ENCODE measurements around the gene PSMB10. TPM values are rescaled to one million over a fixed set of nuclear protein-coding genes. Genes with fewer than 3 reads are reported as not detected.
"Not testable (repeated sequence)": the region's sequence is repeated elsewhere in the genome, so short reads cannot be mapped to it uniquely, and the experiment has no call there.

The PSMB10 gene
- polyA plus RNA-seq, 4 donors, result 20.3 to 31.6 (median 22.8) TPM

DNA sequence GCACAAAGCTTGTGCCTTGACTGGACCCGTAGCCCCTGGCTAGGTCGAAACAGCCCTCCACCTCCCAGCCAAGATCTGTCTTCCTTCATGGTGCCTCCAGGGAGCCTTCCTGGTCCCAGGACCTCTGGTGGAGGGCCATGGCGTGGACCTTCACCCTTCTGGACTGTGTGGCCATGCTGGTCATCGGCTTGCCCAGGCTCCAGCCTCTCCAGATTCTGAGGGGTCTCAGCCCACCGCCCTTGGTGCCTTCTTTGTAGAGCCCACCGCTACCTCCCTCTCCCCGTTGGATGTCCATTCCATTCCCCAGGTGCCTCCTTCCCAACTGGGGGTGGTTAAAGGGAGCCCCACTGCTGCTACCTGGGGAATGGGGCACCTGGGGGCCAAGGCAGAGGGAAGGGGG is 8.5 kb downstream of the PSMB10 start:
- DNase-seq (ENCODE audit: low read depth in 4 of 4, low spot score in 3 of 4), result no peak

DNA sequence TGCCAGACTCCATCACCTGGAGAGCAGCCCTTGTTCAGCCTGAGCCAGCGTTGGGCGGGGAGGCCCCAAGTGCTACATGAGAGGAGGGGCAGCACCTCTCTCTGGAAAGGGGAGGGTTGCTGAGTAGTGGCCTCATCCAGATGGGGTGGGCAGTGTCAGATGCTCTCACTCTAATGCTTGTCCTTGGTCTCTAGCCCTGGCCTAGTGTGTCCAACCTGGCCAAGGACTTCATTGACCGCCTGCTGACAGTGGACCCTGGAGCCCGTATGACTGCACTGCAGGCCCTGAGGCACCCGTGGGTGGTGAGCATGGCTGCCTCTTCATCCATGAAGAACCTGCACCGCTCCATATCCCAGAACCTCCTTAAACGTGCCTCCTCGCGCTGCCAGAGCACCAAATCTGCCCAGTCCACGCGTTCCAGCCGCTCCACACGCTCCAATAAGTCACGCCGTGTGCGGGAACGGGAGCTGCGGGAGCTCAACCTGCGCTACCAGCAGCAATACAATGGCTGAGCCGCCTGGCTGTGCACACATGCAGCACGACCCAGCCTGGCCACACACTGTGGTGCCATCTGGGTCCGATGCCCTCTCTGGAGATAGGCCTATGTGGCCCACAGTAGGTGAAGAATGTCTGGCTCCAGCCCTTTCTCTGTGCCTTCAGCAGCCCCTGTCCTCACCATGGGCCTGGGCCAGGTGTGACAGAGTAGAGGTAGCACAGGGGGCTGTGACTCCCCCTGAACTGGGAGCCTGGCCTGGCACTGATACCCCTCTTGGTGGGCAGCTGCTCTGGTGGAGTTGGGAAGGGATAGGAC is 9.3 kb downstream of the PSMB10 start:
- no peak for DNase-seq (ENCODE audit: low read depth in 4 of 4, low spot score in 3 of 4)

DNA sequence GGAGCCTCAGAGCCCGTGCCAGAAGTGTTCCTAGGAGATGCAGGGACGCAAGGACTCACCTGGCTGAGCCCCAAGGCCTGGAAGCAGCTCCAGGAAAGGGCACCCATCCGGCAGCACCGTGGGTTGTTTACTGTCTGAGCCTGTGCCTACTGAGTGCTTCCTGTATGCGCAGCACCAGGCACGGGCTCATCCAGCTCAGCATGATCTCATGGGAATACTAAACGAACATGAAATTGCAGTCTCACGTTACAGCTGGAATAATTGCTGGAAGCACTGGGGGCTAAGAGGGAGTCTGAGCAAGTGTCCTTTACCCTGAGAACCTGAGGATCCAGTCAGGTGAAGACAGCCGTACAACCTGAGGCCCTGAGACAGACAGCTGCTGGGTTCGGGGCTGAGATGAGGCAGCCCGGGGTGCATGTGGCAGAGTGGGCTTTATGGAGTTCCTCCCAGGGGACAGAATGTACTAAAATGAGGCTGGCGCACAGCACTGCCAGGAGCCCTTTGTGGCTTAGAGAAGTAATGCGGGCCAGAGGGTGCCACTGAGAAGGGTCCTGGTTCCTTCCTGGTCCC is 10.4 kb downstream of the PSMB10 start:
- no peak for DNase-seq (ENCODE audit: low read depth in 4 of 4, low spot score in 3 of 4)

DNA sequence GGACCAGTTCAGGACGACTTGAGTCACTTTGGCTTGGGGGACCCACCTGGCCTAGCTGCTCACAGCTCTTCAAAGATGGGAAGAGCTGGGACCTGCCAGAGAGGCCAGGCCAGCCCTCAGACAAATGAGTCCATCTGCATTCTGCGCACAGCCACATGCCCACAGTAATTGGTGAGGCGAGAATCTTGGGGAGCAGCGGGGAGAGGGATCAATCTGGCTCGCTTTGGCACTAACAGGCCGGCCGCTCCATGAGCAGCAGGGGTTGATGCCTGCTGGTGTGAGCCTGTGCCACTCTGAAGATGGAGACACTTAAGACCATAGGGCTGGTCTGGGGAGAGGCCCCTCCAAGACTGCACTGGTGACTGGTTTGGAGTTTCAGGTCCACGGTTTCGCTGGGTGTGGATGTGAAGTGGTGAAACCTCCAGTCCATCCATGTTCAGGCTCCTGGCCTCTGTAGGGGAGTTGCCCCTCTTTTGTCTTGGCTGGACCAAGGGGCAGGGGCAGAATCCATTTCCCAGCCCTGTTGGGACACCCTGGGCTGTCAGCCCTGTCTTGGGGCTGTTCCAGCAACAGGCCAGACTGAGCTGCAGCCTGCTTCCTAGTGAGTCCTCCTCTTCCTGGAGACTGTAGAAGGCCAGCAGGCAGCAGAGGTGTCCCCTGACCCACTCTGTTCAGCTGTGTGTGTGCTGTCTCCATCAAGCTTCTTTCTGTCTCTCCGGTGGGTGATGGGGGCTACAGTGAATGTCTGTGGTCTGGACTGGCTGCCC is 12.3 kb downstream of the PSMB10 start:
- DNase-seq (ENCODE audit: low read depth in 4 of 4, low spot score in 3 of 4), result no peak

DNA sequence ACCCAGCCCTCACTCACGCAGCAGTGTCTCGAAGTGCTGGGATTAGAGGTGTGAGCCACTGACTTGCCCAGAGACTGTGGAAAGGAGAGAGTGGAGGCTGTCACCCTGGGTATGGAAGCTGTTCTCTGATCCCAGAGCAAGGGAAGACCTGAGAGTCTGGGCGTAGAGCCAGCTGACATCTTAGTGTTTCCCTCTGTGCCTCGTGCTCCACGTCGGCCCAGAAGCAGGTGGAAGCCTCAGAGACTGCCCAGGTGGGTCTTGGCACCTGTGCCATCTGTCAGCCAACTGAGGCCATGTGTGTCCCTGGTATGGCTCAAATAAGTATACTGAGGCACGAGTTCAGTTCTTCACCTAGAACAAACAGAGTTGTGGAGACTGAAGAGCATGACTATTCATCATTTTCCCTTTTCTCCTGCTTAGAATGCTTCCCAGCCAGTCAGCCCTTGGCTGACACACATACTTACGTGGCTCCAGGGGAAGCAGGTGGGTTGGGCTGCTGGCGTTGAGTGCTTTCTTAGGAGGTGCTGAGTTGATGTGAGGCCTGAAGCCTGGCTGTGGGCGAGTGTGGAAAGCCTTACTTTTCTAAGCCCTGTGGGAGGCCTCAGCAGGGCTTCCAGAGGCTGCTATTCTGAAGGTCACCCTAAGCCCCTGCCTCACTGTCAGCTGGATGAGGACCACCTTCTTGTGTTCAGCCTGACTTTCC is 13.1 kb downstream of the PSMB10 start:
- no peak for DNase-seq (ENCODE audit: low read depth in 4 of 4, low spot score in 3 of 4)

DNA sequence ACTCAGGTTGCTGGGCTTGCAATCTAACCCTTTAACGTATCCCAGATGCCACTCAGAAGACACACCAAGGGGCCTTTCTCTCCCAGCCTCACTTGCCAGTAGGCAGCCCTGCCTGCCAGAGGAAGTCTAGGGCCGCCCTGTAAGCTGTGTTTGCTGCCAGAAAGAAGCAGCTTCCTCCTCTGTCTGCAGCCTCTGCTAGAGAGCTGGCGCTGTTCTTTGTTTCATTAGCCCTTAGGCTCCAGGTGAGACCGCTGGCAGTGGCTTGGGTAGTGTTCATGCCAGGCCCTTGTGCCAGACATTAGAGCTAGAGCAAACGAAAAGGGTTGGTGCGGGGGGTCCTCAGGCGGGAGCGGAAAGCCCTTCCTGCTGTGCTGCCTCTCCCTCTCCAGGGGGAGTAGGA is 13.9 kb downstream of the PSMB10 start:
- DNase-seq (ENCODE audit: low read depth in 4 of 4, low spot score in 3 of 4), result no peak

DNA sequence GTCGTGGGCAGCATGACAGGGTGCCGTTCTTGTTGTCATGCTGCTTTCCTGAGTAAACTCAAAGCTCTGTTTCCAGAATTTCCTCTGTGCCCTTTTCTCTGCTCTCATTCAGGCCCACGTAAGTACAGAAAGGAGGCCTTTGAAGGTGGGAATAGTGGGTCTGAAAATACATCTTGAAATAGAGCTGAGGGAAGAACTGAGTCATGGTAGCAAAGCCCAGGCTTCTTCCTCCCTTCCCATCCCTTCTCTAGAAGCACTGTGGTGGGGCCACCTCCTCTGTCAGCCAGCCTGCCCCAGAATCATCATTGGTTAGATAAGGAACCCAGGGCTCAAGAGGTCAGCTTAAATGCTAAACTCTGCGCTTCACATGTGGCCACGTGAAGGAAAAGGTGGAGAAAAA is 14.4 kb downstream of the PSMB10 start:
- DNase-seq (ENCODE audit: low read depth in 4 of 4, low spot score in 3 of 4), result no peak

DNA sequence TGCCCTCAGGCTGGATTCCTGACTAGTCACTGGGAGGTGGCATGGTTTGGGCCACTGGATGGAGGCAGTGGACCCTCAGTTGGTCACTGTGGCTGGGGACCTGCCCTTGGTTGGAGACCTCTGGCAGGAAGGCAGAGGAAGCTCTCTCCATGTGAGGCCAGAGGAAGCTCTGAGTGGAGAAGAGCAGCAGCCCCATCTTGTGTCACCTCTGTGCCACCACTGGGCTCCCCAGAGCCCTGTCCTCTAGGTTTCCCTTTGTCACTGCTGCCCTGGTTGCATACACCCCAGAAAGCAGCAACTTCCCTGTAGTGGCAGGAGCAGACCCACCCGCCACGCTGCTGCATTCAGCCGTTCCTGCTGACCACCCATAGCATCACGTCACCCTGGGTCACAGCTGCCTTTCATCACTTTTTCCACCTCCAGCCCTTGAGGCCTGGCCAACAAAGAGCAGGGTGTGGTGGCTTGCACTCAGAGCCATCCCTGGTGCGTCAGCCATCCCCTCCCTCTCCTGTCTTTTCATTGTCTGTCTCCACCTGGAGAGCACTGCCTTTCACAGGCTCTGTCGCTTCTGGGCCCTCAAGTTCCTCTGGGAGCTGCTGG is 16.9 kb downstream of the PSMB10 start:
- no peak for DNase-seq (ENCODE audit: low read depth in 4 of 4, low spot score in 3 of 4)

DNA sequence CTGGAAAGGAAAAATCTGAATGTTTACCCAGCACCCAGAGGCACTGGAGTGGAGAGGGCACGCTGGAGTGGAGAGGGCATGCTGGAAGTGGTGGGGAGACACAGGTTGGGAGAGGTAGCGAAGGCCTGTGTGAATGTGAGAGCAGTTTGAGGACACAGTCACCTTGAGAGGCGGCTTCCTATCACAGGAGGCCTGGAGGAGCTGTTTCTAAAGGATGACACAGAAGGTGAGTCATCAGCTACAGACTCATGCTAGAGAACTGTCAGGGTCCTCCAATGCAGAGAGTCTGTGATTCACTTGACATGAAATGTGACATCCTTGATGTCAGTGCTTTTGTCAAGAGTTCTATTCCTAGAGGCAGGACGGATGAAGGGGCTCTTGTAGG is 18.8 kb downstream of the PSMB10 start:
- DNase-seq (ENCODE audit: low read depth in 4 of 4, low spot score in 3 of 4), result no peak

DNA sequence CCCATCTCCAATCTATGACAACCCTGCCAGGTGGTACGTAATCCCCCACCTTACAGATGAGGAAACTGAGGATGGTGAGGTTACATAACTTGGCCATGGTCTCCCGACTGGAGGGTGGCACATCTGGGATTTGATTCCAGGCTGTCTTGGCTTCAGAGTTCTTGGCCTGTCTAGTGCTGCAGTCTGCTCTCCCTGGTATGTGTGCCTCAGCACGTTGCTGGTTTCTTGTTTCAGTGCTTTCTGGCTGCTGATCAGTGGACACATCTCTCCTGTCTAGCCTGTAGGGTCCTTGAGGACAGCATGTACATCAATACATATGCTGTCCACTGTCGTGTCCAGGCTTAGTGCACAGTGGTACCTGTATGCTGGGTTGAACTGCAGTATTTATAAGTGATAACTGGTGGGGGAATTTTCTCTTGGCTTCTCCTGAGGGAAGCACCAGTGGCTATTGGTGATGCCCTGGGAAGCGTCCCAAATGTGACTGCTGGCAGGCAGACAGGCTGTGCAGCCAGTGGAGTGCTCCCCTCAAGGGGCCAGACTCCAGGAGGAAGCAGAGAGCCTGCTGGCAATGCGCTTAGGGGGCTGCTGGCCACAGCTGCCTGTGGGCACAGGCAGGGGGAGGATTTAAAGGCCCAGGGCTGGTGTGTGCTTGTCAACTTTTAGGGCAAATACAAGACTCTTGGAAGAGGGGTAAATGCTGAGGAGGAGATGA is 19.4 kb downstream of the PSMB10 start:
- no peak for DNase-seq (ENCODE audit: low read depth in 4 of 4, low spot score in 3 of 4)

DNA sequence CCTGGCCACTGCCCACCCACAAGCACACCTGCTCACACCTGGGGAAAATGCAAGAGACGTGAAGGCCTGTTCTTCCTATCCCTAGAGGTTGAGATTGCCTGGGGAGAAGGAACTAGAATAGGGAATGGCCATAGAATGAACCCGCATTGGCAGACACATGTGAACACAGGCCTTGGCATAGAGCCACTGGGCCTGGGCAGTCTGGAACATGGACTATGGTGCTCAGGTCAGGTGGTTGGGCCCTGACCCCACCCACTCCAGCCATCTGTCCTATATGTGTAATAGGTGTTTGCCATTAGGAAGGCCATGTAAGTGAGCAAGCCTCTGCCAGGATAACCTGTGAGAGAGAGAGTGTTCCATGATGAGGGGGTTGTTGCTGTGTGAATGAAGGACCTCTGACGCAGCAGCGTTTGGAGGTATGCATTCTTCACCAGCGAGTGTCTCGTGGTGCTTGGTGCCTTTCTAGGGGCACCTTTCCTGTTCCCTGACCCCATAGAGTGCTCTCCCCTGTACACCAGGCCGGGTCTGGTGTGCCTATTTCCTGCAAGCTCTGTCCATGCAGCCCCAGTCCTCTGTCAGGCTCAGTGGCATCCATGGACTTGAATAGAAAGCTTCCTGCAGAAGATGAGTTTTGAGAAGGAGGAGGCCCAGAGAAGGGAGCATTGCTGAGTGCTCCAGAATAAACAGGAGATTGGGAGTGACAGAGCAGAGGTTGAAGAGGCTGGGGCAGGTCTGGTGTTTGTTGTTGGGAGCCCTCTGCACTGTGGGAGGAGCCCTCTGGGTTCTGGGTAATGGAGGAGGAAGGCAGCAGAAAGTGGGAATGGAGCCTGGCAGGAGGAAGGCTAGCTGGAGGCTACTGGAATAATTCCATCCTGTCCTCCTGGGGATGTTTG is 20.6 kb downstream of the PSMB10 start:
- no peak for DNase-seq (ENCODE audit: low read depth in 4 of 4, low spot score in 3 of 4)

DNA sequence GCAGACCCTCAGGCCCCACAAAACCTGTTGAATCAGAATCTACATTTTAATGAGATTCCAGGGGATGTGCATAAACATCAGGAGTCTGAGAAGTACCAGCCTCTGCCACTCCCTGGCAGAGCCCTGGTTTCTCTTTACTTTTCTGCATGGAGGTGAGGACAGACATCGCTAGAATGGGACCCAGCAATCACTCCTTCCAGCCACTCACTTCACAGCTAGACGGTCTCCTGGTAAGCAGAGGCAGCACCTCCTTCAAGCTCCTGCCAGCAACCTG is 21.2 kb downstream of the PSMB10 start:
- not testable (repeated sequence) for DNase-seq (ENCODE audit: low read depth in 4 of 4, low spot score in 3 of 4)

DNA sequence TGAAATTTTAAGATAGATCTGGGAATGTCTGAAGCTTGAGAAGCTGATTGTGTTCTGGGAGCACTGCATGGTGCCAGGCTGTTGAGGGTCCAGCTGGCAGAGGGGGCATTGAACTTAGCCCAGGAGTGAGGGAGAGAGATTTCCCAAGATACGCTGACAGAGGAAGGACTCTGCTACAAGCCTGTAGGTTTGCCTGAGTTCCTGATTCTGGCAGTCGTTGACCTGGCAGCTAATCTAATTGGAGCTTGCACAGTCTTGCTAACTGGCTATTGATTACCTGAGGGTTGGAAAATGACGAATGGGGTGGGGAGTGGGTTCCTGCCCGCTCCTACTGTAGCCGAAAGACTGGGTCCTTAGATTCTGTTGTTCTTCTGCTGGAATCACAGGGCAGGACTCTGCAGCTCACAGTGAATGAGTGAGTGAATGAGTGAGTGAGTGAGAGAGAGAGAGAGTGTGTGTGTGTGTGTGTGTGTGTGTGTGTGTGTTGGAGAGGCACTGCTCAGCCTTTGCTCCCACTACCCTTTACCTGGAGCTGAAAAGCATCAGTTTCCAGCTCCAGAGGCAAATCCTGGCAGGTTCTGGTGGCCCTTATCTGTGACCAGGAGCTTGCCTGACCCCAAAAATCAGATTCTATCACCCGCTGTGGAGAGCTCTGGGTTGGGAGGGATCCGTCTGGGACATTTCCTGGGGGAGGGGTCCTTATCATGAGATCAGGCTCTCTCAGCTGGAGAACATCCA is 21.7 kb downstream of the PSMB10 start:
- DNase-seq (ENCODE audit: low read depth in 4 of 4, low spot score in 3 of 4), result no peak

DNA sequence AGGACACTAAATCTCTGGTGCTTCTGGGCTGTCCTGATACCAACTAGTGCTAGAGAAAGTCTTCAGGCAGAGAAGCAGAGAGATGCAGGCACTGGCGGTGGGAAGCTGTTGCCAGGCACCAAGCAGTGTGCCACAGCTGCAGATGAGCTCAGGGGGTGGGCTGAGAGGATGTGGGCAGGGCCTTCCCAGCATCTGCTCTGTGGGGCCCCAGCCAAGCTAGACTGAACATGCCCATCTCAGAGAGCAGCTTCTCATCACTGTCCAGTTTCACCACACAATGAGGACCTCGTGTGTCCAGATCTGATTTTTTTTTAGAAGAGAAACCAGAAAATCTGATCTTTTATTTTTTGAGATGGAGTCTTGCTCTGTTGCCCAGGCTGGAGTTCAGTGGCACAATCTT is 26.5 kb downstream of the PSMB10 start:
- DNase-seq (ENCODE audit: low read depth in 4 of 4, low spot score in 3 of 4), result no peak

DNA sequence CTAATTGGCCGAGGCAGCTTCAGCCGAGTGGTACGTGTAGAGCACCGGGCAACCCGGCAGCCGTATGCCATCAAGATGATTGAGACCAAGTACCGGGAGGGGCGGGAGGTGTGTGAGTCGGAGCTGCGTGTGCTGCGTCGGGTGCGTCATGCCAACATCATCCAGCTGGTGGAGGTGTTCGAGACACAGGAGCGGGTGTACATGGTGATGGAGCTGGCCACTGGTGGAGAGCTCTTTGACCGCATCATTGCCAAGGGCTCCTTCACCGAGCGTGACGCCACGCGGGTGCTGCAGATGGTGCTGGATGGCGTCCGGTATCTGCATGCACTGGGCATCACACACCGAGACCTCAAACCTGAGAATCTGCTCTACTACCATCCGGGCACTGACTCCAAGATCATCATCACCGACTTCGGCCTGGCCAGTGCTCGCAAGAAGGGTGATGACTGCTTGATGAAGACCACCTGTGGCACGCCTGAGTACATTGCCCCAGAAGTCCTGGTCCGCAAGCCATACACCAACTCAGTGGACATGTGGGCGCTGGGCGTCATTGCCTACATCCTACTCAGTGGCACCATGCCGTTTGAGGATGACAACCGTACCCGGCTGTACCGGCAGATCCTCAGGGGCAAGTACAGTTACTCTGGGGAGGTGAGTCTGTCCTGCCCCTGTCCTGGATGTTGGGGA is 27.5 kb downstream of the PSMB10 start:
- DNase-seq (ENCODE audit: low read depth in 4 of 4, low spot score in 3 of 4), result no peak

DNA sequence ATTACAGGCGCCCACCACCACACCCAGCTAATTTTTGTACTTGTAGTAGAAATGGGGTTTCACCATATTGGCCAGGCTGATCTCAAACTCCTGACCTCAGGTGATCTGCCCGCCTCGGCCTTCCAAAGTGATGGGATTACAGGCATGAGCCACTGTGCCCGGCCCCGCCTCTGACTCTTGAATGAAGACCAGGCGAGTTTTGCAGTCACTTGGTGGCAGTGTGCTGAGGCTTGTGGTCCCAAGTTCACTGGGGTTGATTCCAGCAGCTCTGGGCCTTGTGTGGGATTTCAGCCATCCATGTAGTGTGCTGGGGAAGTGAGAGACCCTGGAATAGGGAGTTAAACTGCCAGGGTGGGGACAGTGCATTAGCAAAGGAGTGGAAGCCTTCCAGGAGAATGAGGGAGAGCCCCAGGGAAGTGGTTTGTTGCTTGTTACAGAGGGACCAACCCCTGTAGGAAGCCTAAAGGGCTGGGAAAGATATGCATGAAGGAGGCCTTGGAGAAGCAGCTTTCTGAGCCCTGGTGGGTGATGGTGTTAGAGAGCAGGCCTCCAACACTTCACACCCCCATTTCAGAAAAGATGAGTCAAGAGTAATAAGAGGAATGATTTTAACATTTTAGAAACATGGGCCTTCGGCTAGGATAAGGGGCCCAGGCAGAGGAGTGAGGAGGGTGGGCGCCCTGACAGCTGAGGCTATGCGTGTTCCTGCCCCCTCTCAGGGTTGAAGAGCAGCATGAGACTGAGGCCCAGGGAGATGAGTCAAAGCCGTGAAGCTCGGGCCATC is 29.1 kb downstream of the PSMB10 start:
- no peak for DNase-seq (ENCODE audit: low read depth in 4 of 4, low spot score in 3 of 4)

DNA sequence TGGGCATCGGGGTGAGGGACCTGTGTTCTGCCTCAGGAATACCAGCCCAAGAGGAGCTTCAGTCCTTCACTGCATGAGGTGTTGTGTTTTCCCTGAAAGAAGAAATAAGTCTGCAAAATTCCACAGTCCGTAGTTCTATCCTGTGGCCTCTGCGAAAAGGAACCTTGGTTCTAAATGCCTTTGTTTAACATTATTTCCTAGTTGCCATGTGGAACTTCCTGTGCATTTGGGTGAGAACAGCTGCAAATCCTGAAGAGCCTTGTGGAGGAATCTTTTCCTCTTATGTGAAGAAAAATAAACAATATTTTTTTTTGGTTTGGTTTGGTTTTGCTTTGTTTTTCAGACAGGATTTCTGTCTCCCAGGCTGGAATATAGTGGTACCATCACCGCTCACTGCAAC is 33.8 kb downstream of the PSMB10 start:
- DNase-seq (ENCODE audit: low read depth in 4 of 4, low spot score in 3 of 4), result no peak

Measured in left renal pelvis (tissue), 4 donors.